GM12865 (cell line): ENCODE data around the gene FHIT.
A peak's percentile ranks its signal among the peaks of the same experiment; 100 is the strongest.

Source experiments
- DNase-seq: peaks from one replicate; pipeline ENCODE4 v3.0.0; 2010; ENCODE audit warnings: low read depth
- H3K4me3 ChIP-seq: 2 replicates; pipeline ENCODE4 v1.5.1; 2011; ENCODE audit warnings: mild to moderate bottlenecking, low read depth, low read length, control low read depth
- TF ChIP-seq, protein P1 (sequence below): IDR thresholded peaks from 2 replicates; pipeline ENCODE4 v1.5.1; 2011; ENCODE audit warnings: low read length, control low read depth, low read depth, inconsistent platforms; ENCODE audit not compliant: insufficient read depth; ENCODE audit errors: missing control alignments

Gene FHIT

DNA sequence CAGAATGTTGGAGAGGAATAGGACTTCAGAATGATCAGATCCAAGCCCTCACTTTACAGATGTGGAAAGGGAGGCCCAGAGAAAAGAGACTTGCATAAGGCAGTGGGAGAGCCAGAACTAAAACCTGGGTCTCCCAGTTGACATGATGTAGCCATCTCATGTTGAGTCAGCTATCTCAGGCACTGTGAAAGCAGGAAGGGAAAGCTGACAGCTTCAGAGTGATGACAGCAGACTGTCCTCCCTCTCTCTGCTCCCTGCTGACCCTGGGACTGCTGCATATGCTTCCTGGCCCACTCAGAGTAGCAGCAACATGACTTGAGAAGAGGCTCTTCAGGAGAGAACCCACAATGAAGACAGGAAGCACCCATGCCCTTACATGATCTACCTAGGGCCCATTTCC lies 14.7 kb downstream of the FHIT start:
- H3K4me3 ChIP-seq, result no peak overlapping the region
- DNase-seq, result peak; percentile 80
- TF ChIP-seq, protein P1, sequence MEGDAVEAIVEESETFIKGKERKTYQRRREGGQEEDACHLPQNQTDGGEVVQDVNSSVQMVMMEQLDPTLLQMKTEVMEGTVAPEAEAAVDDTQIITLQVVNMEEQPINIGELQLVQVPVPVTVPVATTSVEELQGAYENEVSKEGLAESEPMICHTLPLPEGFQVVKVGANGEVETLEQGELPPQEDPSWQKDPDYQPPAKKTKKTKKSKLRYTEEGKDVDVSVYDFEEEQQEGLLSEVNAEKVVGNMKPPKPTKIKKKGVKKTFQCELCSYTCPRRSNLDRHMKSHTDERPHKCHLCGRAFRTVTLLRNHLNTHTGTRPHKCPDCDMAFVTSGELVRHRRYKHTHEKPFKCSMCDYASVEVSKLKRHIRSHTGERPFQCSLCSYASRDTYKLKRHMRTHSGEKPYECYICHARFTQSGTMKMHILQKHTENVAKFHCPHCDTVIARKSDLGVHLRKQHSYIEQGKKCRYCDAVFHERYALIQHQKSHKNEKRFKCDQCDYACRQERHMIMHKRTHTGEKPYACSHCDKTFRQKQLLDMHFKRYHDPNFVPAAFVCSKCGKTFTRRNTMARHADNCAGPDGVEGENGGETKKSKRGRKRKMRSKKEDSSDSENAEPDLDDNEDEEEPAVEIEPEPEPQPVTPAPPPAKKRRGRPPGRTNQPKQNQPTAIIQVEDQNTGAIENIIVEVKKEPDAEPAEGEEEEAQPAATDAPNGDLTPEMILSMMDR, result no peak

DNA sequence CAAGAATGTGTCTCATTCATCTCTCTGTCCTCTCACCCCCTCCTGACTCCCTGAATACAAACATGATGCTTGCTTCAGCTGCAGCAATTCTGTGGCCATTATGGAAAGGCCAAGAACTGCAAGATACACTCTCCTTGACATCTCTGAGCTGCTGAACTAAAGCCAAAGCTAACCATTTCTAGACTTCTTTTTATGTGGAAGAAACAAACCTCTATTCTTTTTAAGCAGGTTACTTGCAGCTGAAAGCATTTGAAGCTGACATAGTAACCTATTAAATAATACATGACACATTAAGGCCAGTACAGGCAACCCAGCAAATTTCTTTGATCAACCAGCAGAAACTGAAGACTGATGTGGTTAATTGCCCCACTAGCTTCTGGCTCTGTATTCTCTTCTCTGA lies 17.5 kb downstream of the FHIT start:
- TF ChIP-seq, protein P1, result no peak
- no peak for DNase-seq
- H3K4me3 ChIP-seq, result no peak overlapping the region

GRCh38 chr3:61231693-61232092 lies 19.6 kb downstream of the FHIT start:
- no peak for DNase-seq
- TF ChIP-seq, protein P1, result no peak
- no peak overlapping the region for H3K4me3 ChIP-seq

DNA sequence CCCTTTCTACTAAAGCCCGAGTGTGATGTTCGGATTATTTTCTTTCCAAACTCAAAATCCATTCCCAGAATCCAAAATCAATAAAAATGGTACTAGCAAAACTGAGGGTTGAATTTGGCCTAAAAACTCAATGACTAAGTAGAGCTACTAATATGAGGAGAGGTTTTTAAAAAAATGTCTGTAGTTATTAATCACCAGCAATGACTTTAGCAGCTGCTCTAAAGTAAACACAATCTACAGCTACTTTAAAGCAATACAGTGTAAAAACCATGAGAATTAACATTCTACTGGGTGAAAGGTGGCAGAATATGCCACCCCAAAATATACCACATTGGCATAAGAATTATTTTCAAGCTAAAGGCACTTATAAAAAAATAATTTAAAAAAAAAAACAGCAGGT lies 23.5 kb downstream of the FHIT start:
- no peak overlapping the region for H3K4me3 ChIP-seq
- TF ChIP-seq, protein P1, result no peak
- DNase-seq, result no peak

GRCh38 chr3:61226166-61226686 lies 25.0 kb downstream of the FHIT start:
- TF ChIP-seq, protein P1, result no peak
- no peak overlapping the region for H3K4me3 ChIP-seq
- DNase-seq, result no peak

DNA sequence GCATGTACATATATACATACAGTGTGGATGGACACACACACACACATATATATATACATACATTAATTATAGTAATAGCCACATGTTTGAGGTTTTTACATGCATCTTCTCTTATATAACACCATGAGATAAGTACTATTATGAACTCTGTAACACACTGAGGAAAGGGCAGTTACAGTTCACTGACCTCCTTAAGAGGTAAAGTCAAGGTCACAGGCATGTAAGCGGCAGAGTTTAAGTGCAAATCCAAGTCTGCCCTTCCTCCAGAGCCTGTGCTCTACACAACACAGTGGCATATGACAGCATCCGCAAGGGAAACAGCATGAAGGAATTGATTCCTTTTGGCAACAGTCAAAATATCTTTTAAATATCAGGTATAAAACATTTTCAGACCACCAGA lies 26.4 kb downstream of the FHIT start:
- TF ChIP-seq, protein P1, result no peak
- no peak overlapping the region for H3K4me3 ChIP-seq
- no peak for DNase-seq

- no peak overlapping the region for H3K4me3 ChIP-seq
- TF ChIP-seq, protein P1, result no peak
Measured at GRCh38 chr3:61223451-61223850, 27.8 kb downstream of the FHIT start.

More at GRCh38 chr3:61223451-61223850, 27.8 kb downstream of the FHIT start:
- no peak for DNase-seq
